22Rv1 (cell line): ENCODE results near the gene LRRC17.

ENCODE experiments used
- CTCF ChIP-seq: fragments of 450-650 bp; IDR thresholded peaks from 2 replicates; pipeline ENCODE4 v1.5.1; 2017; ENCODE audit warnings: mild to moderate bottlenecking
- ZFX ChIP-seq: fragments of 450-650 bp; IDR thresholded peaks from 2 replicates; pipeline ENCODE4 v1.6.1; 2017; ENCODE audit warnings: antibody characterized with exemption, borderline replicate concordance

- TF ChIP-seq CTCF = no peak
- no peak for TF ChIP-seq ZFX
Measured at GRCh38 chr7:102935450-102936115, 22.8 kb downstream of the LRRC17 start.
